ENCODE measurements around the gene DLX5. TPM values are rescaled to one million over a fixed set of nuclear protein-coding genes. Genes with fewer than 3 reads are reported as not detected.

DLX5 gene
- total RNA-seq, 1 donor from 2014 or later: 0.27 TPM

DNA sequence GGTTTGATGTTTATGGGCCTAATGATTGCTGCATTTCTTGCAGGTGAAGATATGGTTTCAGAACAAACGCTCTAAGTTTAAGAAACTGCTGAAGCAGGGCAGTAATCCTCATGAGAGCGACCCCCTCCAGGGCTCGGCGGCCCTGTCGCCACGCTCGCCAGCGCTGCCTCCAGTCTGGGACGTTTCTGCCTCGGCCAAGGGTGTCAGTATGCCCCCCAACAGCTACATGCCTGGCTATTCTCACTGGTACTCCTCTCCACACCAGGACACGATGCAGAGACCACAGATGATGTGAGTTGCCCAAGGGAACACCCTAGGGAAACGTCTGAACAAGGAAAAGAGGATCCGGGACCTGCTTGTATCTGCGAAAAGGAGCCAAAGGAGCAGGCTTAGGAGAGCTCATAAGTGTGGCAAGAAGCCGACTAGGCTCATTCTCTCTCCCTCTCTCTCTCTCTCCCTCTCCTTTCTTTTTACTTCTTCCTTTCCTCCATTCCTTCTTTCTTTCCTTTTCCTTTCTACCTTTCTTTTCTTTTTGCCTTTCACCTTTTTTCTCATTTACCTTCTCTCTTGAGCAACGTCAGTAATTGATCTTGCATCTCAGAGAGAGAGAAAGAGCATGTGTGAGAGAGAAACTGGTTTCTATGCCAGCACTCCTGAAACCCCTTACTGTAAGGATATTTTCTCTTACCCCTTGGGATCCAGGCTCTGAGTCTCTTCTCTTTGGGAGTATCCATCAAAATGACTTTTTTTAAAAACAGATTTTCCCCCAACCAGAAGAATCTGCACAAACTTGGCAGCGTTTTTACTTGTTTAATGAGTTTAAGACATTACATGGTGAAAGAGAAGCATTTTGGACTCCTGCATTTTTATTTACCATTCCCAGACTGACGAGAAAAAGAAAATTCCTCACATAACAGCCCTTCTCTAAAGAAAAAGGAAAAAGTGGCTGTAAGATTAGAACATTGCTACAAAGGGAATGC is 14.6 kb downstream of the DLX5 start:
- Mint-ChIP-seq H3K27ac (ENCODE audit: unreplicated experiment) (no peak overlapping the region), H3K27me3 (ENCODE audit: low read depth) (peaks cover 81% of the 10 kb centered on the region), H3K4me1 (ENCODE audit: low read depth) (peaks cover 11% of the 10 kb centered on the region), H3K9me3 (ENCODE audit: low read depth) (no peaks in the 10 kb centered on the region), H3K36me3 (ENCODE audit: low read depth) (no peaks in the 10 kb centered on the region), H3K4me3 (ENCODE audit: unreplicated experiment) (no peak overlapping the region)
- DNase-seq (ENCODE audit: low spot score): no peak
- TF ChIP-seq, protein P1, sequence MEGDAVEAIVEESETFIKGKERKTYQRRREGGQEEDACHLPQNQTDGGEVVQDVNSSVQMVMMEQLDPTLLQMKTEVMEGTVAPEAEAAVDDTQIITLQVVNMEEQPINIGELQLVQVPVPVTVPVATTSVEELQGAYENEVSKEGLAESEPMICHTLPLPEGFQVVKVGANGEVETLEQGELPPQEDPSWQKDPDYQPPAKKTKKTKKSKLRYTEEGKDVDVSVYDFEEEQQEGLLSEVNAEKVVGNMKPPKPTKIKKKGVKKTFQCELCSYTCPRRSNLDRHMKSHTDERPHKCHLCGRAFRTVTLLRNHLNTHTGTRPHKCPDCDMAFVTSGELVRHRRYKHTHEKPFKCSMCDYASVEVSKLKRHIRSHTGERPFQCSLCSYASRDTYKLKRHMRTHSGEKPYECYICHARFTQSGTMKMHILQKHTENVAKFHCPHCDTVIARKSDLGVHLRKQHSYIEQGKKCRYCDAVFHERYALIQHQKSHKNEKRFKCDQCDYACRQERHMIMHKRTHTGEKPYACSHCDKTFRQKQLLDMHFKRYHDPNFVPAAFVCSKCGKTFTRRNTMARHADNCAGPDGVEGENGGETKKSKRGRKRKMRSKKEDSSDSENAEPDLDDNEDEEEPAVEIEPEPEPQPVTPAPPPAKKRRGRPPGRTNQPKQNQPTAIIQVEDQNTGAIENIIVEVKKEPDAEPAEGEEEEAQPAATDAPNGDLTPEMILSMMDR (IDR thresholded peaks at IDR 0.05): no peak

DNA sequence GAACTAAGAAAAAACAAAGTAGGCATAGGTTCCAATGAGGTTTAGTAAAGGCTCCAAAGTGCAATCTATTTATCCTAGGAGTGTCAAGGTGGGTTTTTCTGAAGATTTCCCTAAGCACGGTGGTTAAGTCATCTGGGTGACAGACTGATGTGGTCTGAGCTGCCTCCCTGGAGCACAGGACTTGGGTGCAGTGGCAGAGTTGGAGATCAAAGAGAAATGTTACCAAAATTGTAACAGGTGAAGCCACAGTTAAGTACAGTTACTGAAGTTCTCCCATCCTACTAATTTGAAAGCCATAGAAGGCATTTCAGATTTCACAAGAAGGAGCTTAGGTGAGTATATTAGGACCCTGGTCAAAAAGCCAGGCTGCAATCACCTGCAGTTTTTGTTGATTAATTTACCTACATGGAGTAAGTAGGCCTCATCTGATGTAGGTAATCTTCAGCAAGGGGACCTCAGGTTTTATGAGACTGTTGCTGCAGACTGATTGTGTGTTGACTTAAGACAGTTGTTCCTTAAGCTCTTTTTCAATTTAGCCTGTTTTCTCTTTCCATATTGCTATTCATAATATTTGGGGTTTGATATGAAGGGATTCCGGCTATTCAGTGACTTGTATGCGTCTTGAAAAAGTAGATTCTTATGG is 16.2 kb downstream of the DLX5 start:
- H3K27me3 Mint-ChIP-seq (ENCODE audit: low read depth): peaks cover 76% of the 10 kb centered on the region
- peaks cover 11% of the 10 kb centered on the region for H3K4me1 Mint-ChIP-seq (ENCODE audit: low read depth)
- no peak overlapping the region for H3K27ac Mint-ChIP-seq (ENCODE audit: unreplicated experiment)
- TF ChIP-seq, protein P1 (IDR thresholded peaks at IDR 0.05): no peak
- DNase-seq (ENCODE audit: low spot score): no peak
- no peaks in the 10 kb centered on the region for H3K9me3 Mint-ChIP-seq (ENCODE audit: low read depth)
- no peak overlapping the region for H3K4me3 Mint-ChIP-seq (ENCODE audit: unreplicated experiment)
- no peaks in the 10 kb centered on the region for H3K36me3 Mint-ChIP-seq (ENCODE audit: low read depth)

DNA sequence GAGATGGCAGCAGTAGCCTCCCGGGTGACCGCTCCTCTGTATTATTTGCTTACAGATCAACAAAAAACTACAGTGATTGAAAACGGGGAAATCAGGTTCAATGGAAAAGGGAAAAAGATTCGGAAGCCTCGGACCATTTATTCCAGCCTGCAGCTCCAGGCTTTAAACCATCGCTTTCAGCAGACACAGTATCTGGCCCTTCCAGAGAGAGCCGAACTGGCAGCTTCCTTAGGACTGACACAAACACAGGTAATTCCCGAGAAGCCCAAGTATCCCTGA is 17.1 kb downstream of the DLX5 start:
- TF ChIP-seq, protein P1 (IDR thresholded peaks at IDR 0.05): no peak
- Mint-ChIP-seq H3K4me1 (ENCODE audit: low read depth) (peaks cover 14% of the 10 kb centered on the region), H3K27ac (ENCODE audit: unreplicated experiment) (no peak overlapping the region), H3K27me3 (ENCODE audit: low read depth) (peaks cover 78% of the 10 kb centered on the region), H3K4me3 (ENCODE audit: unreplicated experiment) (no peak overlapping the region), H3K9me3 (ENCODE audit: low read depth) (no peaks in the 10 kb centered on the region), H3K36me3 (ENCODE audit: low read depth) (no peaks in the 10 kb centered on the region)
- no peak for DNase-seq (ENCODE audit: low spot score)

DNA sequence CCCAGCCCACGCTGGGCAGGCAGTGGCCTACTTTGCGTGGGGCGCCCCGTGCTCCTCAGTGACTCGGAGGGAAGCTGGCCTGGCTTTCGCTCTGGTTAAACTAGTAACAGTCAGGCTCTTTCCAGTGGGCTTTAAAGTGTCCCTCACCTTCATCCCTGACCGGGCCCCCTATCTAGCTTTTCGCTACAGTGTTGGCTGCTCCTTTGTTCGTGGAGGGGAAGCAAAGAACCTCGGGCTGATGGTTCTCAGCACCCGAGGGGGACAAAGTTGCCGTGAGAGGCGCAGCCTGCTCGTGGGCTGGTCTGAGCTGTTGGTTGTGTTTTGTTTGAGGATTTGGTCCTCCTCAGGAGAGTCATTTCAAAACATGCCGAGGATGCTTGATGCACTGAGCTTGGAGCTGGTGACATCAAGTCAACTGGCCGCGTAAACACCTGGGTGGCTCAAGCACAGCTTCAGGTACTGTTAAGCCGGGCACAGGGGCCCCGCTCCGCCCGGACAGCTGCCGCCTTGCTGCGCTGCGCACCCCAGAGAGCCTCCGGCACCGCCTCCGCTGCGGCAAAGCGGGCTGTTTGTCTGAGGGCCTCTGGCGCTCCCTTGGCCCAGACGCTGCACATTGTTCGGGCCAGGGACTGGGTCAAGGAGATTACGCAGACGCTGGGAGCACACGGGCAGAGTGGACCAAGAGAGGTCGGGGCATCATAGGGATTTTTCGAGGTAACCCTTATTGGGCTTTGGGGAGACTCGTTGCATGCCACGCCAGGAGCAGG is 17.6 kb downstream of the DLX5 start:
- Mint-ChIP-seq H3K36me3 (ENCODE audit: low read depth) (no peaks in the 10 kb centered on the region), H3K27ac (ENCODE audit: unreplicated experiment) (no peak overlapping the region), H3K27me3 (ENCODE audit: low read depth) (peaks cover 77% of the 10 kb centered on the region), H3K4me3 (ENCODE audit: unreplicated experiment) (peak overlapping the region; percentile 70), H3K9me3 (ENCODE audit: low read depth) (no peaks in the 10 kb centered on the region), H3K4me1 (ENCODE audit: low read depth) (peaks cover 14% of the 10 kb centered on the region)
- TF ChIP-seq, protein P1 (IDR thresholded peaks at IDR 0.05): no peak
- no peak for DNase-seq (ENCODE audit: low spot score)
